Measurements from ENCODE around the gene ASF1B.
"Not testable (repeated sequence)": the region's sequence is repeated elsewhere in the genome, so short reads cannot be mapped to it uniquely, and the experiment has no call there.

Gene ASF1B

DNA sequence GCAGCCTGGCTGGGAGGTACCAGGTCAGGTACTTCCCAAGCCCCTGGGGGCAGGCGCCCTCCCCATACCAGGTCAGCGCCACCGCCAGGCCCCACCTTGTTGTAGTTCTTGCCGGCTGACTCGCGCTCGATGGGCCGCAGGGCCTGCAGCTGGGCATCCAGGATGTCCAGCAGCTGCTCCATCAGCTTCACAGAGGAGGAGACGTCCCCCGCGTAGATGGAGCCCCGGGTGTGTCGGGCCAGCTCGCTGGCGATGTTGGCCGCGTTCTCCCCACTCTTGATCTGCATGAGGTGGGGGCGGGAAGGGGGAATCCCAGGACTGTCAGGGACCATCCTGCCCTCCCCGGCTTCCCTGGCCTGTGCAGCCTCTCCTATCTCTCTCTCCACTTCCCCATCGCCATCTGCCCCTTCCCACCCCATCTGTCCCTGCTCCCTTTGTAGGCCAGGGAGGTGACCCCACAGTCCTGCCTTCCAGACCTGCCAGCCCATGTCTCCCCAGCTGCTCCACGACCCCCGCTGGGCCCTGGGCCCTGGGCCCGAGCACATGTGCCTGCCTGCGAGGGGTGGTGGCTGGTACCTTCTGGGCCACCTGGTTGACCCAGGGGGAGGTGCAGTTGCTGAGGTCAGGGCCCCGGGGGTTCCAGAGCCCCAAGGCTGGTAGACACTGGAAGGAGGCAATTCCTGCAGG is 23.8 kb upstream of the ASF1B start:
- DNase-seq (ENCODE audit: low read depth in 2 of 2), result no peak

DNA sequence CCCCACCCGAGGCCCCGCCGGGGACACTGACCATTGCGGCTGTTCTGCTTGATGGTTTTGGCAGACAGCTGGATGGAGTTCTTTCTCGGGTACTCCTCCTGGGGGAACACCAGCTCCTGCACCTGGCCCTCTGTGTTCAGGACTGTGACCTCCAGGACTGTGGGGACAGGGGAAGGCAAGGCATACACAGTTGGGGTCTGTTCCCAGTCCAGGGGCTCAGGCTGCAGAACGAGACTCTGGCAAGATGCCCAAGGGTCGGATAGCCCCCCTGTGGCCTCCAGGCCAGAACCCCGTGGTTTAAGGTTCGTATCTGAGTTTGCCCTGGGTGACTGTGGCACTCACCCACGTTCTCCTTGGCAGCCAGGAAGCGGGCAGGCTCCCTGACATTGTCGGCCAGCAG is 22.7 kb upstream of the ASF1B start:
- no peak for DNase-seq (ENCODE audit: low read depth in 2 of 2)

DNA sequence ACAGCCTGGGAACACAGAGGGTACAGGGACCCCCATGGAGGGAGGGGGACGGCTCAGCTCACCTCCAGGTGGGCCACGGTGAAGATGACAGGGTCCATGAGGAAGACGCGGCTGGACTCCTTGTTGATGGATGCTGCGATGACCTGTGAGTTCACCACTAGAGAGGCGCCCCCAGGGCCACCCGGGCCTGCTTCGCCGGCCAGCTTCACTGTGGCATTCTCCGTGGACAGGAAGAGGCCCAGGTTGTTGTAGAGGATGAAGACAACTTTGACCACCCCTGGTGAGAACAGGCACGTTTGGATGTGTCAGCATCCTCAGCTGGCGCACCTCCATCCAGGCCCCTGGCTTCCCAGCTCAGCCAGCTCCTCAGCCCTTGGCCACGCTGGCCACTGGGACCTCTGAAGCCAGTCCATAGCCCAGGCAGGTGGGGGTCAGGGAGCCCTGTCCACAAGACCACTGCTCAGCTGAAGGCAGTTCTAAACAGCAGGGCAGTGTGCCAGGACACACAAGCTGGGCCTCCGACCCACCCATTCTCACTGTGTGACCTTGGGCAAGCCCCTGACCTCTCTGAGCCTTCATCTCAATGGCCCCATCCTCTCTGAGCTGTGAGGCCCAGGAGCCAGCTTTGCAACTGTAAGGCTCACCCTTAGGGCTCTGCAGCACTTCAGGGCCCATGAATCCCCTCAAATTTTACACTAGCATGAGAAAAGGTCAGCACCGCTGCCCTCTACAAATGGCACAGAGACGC is 22.1 kb upstream of the ASF1B start:
- DNase-seq (ENCODE audit: low read depth in 2 of 2), result no peak

DNA sequence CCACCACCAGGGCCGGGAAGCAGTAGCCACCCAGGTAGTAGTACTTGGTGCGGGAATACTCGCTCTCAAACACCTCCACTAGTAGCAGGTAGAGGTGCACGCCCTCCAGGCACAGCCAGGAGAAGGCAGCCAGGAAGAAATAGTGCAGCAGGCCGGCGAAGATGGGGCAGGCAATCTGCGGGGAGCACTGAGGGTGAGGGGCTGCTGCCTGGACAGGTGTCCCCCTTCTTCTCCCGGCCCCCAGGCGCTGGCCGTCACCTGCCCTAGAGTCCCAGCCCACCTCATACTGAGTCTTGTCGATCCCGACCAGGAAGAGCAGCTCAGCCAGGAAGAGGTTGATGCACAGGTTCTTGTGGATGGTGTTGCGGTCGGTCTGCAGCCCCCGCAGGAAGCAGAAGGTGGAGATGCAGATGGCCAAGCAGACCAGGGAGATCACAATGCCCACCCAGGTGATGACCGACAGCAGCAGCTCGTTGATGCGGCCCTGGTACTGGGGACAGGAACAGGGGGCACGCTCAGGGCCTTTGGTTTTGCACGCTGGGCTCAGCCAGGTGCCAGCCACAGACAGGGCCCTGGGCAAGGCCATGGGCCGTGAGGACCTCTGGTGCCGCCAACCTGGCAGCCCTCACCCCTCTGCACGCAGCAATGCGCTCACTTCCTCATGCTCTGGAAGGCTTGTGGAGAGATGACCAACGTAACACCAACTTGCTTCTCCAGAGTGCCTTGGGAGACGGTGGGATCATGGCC is 20.8 kb upstream of the ASF1B start:
- DNase-seq (ENCODE audit: low read depth in 2 of 2), result no peak

DNA sequence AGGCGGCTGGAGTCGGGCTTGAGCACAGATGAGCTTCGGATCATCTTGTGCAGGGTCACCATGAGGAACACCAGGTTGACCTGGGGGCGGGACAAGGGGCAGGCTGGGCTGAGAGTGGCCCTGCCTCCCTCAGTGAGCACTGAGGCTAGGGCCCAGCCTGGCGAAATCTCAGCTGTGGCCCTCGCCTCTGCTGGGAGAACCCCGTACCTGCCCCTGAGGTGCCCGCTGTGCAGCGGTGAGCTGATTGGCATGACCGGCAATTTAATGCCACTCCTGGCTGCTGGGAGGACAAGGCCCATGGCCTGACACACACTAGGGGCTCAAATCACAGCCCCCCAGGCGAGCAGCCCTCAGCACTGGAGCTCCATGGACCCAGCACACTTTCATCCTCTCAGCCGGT is 19.7 kb upstream of the ASF1B start:
- no peak for DNase-seq (ENCODE audit: low read depth in 2 of 2)

DNA sequence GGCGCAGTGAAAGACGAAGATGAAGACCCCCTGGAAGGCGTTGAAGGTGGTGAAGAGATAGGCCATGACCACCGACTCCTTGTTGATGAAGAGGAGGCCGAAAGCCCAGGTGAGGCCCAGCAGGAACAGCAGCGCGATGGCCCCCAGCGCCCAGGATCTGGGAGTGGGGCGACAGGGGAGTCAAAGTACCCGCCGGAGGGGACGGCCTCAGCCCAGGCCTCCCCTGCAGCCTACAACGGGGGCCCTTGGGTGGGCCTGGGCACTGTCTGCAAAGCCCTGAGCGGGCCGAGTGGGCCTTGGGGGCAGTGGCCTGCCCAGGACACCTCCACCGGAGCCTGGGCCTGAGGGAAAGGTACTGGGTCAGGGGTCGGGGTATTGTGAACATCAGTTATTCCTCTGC is 19.0 kb upstream of the ASF1B start:
- no peak for DNase-seq (ENCODE audit: low read depth in 2 of 2)

DNA sequence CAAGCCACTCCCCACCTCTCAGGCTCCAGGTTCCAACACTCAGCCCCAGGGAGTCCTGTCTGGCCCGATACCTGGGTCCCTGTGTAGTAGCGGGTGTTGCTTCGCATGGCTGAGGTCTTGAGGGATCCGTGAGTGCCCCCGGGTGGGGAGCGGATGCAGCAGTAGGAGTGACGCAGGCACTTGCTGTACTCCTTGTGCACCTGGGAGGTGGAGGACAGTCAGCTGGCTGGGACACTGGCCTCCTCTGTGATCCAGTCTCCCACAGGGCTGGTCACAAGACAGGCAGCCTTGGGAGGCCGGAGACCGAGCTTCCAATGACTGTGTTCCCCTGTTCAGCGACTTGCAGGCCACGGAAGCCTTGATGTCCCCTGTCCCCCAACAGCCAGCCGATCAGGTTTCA is 16.3 kb upstream of the ASF1B start:
- DNase-seq (ENCODE audit: low read depth in 2 of 2), result no peak

DNA sequence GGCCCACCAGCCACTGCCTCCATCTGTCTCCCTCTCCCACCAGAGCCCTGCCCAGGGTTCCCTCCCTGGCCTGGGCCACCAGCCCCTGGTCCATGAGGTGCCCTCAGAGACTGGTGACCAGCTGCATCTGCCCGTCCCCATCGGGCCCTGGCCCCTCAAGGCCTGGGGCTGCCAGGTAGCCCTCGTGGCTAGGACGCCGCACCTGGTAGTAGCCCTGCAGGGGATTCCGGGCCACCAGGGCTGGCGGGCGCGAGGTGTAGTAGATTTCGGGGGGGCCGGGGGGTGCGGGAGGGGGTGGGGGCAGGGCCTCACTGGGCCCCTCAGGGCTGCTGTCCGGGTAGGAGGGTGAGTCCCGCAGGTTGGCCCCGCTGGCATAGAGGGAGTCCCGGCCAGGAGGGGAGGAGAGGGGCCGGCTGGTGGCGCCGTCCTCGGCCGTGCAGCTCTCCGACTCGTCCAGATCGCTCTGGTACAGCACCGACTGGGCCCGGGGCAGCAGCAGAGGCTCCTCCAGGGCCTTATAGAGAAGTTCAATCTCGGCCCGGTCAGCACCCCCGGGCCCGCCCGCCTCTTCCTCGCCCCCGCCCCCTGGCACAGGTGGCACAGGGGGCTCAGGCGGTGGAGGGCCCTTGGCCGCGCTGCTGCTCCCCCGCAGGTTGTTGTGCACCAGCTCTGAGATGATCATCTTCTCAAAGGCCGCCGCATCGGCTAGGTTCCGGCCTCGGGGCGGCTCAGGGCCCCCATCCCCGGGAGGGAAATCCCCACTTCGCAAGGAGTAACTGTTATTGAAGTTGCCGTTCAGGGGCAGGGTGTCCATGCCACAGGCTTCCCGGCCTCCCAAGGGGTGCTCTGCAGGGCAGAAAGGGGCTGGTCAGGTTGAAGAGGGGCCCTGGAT is 14.6 kb upstream of the ASF1B start:
- DNase-seq (ENCODE audit: low read depth in 2 of 2), result no peak

DNA sequence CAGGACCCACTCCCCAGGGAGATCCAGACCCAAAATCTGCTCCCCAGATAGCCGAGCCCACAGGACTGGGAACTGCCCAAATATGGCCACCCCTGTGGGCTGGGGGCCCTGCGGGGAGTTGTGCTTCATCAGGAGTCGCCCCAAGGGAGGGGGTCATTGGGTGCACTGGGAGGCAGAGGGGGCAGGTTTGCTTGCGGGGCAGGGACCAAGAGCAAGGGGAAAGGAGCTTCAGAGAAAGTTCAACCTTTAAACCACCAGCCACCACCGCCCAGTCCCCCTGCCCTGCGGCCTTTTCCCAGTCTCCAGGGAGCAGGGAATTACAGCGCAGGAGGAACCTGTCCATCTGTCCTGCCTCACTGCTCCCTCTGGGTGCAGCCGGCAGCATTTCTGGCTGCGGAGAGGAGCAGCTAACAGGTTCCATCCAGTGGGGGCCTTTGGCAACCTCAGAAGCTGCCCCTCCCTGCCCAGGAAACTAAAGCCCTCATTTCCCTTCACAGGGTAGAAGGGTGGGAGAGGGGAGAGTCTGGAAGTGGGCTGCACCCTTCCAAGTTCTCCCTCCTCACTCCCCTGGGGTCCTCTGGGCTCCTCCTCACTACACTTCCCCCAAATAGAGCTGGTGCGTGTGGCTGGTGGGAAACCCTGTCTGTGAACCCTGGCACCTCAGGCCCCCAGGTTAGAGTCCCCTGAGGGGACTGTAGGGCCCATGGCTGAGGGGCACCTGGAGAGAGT is 13.8 kb upstream of the ASF1B start:
- no peak for DNase-seq (ENCODE audit: low read depth in 2 of 2)

DNA sequence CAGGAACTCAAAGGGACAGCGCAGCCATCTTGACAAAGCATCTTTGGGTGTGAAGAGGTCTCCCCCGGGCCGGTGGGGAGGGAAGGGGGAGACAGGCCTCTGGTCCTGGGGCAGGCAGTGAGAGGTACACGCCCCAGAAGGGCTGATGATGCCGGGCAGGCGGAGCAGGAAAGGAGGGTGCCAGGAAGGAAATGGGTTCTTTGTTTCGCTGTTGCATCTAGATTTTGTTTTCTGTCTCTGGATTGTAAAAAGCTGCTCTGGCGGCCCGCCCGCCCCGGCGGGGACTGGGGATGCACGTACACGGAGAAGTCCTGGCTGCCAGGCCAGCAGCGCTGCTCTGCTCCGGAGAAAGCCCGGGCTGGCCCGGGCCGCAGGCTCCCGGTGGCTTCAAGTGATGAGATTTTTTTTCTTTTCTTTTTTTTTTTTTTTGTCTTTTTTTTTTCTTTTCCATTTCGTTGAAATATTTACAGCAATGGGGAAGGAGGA is 13.2 kb upstream of the ASF1B start:
- peak; percentile 18 to 19 for DNase-seq (ENCODE audit: low read depth in 2 of 2)

DNA sequence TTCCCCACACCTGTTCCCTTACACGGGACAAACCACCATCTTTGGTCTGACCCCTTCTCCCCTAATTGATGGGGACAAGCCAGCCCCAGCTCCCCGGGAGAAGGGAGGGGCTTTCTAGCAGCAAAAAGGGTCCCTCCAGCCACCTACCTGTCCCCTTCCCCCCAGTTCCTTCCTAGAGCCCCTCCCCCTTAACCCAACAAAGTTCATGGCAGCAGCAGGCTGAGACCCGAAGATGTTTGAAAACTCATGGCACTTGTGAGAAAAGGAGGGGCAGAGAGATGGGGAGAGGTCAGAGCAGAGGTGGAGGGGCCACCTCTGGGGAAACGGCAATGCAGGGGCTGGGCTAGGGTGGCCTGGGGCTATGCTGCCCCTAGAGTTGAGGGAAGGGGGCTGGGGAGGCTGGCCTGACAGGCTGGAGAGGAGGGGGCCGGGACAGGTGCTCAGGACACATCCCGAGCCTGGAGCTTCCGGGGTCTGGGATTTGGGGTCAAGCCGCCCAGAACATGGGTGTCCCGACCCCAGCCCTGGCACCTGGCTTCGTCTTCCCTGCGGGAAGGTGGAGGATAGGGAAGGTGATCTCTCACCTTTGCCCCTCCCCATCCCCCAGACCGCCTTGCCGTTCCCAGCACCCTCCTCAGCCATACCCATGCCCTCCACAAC is 12.5 kb upstream of the ASF1B start:
- DNase-seq (ENCODE audit: low read depth in 2 of 2), result no peak

DNA sequence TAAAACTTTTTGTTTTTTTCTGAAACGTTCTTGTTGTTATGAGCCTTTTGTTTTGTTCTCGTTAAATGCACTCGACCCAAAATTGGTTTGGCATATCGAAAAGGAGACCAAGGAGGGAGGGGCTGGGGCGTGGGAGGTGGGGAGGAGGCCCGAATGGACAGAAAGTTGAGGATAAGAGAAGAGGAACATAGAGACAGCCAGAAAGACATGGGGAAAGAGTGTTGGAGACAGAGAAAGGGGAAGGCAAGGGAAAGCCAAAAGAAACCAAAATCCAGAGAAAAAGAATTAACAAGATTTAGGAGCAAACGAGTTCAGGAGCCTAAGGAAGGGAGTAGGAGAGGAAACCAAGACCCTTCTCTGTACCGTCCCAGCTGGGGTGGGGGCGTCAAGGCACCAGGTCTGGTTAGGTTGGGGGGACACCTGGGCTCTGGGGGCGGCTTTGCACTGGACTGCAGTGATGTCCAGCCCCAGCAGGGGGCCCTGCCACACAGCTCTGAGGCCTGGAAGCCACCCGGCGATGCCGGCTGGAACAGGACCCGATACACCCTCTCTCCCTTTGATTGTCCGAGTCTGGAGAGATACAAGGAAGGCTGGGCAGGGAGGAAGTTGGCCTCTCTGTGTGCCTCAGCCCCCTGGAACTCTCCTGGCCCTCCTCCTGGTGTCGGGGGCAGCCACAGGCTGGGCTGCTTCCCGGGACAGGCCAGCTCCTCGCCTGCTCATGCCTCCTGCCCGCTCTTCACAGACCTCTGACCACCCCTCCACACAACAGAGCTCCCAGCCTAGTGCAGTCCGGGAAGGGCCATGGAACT is 11.6 kb upstream of the ASF1B start:
- peak in 1 of 2 experiments; percentile 33 for DNase-seq (ENCODE audit: low read depth in 2 of 2)

DNA sequence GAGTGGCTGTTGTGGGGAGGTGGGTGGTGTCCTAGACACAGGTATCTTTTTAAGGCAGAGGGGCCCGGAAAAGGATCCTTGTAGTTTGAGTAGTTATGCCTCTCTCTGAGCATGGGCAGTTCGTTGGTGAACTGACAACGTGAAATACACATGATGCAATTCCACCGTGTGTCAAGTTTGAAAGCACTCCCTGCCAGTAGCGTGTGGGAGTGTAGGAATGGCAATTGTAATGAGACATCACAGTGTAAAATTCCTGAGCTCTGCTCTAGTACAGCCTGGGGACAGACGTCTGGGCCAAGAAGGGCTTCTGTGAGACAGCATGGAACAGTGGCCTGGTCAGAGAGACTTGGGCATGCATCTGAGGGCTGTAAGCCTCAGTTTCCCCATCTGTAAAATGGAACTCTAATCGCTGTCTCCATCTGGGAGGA is 10.4 kb upstream of the ASF1B start:
- DNase-seq (ENCODE audit: low read depth in 2 of 2), result no peak

DNA sequence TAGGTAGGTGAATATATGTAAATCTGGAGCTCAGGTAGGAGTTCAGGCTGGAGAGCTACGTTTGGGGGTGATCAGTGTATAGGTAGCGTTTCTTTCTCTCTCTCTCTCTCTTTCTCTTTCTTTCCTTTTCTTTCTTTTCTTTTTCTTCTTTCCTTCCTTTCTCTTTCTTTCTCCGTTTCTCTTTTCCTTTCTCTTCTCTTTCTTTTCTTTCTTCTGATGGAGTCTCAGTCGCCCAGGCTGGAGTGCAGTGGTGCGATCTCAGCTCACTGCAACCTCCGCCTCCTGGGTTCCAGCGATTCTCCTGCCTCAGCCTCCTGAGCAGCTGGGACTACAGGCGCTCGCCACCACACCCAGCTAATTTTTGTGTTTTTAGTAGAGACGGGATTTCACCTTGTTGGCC is 9.8 kb upstream of the ASF1B start:
- DNase-seq (ENCODE audit: low read depth in 2 of 2), result not testable (repeated sequence)

DNA sequence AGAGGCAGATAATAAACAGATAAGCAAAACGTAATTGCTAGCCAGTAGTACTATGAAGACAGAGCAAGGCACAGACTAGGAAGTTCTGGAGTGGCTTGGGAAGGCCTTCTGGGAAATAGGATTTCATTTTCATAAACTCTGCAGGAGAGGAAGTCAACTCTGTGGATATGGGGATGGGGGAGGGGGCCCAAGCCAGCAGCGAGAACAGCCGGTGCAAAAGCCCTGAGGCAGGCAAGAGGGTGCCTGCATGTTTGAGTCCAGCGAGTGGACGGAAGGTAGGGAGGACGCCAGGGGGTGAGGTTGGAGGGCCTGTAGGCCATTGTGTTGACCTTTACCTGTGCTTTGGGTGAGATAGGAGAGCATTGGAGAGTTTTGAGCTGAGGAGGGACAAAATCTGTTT is 9.0 kb upstream of the ASF1B start:
- DNase-seq (ENCODE audit: low read depth in 2 of 2), result no peak

DNA sequence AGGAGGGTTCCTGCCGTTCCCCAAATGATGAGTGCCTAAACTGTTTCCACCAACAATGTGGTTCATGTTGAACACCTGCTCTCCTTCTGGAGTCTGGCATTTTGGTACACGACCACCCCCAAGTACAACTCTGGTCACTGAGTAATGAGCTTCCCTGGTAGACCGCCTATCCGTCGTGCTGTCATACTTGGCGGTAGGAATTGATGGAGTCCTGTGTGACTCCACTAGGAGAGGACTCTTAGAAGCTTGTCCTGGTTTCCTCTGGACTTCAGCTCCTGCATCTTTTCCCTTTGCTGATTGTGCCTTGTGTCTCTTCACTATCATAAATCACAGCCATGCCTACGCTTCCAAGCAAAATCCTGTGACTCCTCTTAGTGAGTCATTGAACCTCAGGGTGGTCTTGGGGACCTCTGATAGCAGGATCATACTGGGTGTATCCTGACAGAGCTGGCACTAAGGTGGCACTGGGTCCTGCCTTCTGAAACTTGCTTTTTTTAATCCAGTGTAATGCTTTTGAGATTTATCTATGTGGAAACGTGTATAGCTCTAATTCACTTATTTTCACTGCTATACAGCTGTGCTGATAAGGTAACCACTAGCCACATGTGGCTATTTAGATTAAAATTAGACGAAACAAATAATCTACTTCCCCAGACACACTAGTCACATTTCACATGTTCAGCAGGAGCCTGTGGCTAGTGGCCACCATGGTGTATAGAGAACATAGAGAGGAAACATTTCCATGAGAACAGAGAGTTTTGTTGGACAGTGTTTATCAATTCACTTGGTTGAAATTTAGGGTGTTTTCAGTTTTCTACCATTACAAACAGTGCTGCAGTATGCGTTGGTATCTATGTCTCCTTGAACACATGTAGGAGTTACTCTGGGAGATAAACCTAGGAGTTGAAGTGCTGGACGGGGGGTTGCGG is 6.1 kb upstream of the ASF1B start:
- no peak for DNase-seq (ENCODE audit: low read depth in 2 of 2)

DNA sequence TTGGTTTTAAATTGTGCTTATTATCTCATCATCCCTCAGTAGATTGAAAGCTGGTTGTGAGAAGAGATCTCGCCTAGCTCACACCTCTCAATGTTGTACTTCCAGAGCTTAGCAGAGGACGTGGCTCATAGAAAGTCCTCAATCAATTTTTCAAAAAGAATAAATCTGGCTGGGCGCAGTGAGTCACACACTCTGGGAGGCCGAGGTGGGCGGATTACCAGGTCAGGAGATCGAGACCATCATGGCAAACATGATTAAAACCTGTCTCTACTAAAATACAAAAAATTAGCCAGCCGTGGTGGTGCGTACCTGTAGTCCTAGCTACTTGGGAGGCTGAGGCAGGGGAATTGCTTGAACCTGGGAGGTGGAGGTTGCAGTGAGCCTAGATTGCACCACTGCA is 4.7 kb upstream of the ASF1B start:
- DNase-seq (ENCODE audit: low read depth in 2 of 2), result no peak

DNA sequence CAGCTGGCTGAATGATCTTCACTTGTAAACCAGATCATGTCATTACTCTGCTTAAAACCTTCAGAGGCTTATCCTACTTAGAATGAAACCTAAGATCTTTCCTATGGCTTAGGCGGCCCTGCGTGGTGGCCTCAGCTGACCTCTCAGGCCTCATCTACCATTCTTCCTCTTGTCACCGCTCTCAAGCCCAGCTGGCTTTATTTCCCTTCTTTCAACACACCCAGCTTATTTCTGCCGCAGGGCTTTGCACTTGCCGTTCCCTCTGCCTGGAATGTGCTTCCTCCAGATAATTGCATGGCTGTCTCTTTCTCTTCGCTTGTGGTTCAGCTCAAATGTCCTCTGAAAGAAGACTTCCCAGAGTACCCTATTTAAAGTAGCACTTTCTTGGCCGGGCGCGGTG is 3.6 kb upstream of the ASF1B start:
- DNase-seq (ENCODE audit: low read depth in 2 of 2), result no peak
